AG09309 (cell line): ENCODE data around the gene UBTFL1.
A peak's percentile ranks its signal among the peaks of the same experiment; 100 is the strongest.

Experiments used
- DNase-seq: peaks from one replicate; pipeline ENCODE4 v3.0.0-alpha.2; 2010; ENCODE audit warnings: low read depth
- H3K4me3 ChIP-seq: 2 replicates; pipeline ENCODE4 v1.5.1; 2011; ENCODE audit warnings: mild to moderate bottlenecking, low read depth, low read length, moderate library complexity; ENCODE audit not compliant: control insufficient read depth
- TF ChIP-seq, protein P1 (sequence below): IDR thresholded peaks from 2 replicates; pipeline ENCODE4 v1.5.1; 2011; ENCODE audit warnings: mild to moderate bottlenecking, low read depth, low read length, inconsistent platforms; ENCODE audit not compliant: insufficient read depth, control insufficient read depth; ENCODE audit errors: missing control alignments

Gene UBTFL1

DNA sequence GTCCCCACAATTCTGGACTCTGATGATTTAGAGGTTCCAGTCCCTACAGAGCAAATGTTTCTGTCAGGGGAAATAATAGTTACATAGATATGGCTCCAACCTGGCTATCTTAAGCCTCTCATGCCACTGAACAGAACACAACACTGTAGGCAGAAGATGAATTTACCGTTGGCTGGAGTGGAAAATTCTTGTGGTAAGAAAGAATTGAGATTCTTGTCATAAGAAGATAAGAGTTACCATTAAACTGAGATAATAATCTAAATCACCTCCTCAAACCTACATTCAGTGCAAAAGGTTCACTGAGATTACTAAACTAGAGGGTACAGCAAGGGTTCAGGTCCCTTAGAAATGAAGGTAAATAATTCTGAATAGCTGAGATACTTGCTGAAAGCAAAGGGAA, 38.6 kb downstream of the UBTFL1 start:
- TF ChIP-seq, protein P1, sequence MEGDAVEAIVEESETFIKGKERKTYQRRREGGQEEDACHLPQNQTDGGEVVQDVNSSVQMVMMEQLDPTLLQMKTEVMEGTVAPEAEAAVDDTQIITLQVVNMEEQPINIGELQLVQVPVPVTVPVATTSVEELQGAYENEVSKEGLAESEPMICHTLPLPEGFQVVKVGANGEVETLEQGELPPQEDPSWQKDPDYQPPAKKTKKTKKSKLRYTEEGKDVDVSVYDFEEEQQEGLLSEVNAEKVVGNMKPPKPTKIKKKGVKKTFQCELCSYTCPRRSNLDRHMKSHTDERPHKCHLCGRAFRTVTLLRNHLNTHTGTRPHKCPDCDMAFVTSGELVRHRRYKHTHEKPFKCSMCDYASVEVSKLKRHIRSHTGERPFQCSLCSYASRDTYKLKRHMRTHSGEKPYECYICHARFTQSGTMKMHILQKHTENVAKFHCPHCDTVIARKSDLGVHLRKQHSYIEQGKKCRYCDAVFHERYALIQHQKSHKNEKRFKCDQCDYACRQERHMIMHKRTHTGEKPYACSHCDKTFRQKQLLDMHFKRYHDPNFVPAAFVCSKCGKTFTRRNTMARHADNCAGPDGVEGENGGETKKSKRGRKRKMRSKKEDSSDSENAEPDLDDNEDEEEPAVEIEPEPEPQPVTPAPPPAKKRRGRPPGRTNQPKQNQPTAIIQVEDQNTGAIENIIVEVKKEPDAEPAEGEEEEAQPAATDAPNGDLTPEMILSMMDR, result no peak
- DNase-seq, result no peak
- H3K4me3 ChIP-seq, result no peak overlapping the region

DNA sequence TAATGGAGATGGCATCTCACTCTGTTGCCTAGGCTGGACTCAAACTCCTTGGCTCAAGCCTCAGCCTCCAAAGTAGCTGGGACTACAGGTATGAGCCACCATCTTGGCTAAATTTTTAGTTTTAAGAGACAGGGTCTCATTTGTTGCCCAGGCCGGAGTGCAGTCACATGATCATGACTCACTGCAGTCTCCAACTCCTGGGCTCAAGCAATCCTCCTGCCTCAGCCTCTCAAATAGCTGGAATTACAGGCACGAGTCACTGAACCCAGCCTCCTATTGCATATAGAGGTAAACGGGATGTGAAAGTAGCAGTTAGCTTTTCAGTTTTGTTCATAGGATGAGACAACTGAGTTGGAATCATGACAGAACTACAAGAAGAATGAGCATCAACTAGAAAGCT, 39.2 kb downstream of the UBTFL1 start:
- H3K4me3 ChIP-seq, result no peak overlapping the region
- no peak for DNase-seq
- TF ChIP-seq, protein P1, result no peak

DNA sequence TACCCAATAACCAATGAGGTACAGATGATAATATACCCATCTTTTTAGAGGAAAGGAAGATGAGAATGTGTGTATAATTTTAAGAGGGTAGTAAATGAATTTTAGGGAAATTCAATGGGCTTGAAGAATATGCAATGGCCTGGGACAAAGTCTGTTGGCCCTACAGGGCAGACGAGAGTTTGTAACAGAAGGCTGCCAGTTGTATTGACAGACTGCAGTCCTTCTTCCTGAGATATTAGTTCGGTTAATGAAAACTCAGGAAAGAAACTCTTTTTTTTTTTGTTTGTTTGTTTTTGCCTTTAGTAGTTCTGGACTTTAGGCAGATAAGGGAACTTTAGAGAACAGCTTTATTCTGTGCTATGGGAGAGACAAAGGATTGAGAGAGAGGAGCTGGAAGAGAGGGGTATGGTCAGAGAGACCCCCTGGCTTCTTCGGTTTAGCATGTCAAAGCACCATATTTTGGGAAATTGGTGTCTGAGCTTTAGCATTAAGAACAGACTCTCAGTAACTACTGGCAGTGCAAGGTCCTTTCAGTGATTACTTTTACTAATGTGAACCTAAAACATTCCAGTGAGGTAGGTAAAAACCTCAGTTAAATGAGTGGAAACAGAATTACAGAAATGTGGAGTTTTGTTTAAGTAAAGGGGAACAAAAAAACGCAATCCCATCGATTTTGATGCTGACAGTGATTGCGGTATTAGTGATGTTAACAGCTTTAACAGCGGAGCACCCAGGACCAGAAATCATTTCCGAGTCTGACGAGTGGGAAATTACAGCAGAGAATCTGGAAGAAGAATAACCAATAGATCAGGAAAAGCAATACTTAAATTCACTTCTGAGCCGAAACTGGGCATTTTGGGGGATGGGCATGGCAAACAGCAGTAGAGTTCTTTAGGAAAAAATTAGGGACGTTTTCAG, 48.1 kb downstream of the UBTFL1 start:
- TF ChIP-seq, protein P1, result no peak
- H3K4me3 ChIP-seq, result peak overlapping the region; percentile 51
- DNase-seq, result no peak

DNA sequence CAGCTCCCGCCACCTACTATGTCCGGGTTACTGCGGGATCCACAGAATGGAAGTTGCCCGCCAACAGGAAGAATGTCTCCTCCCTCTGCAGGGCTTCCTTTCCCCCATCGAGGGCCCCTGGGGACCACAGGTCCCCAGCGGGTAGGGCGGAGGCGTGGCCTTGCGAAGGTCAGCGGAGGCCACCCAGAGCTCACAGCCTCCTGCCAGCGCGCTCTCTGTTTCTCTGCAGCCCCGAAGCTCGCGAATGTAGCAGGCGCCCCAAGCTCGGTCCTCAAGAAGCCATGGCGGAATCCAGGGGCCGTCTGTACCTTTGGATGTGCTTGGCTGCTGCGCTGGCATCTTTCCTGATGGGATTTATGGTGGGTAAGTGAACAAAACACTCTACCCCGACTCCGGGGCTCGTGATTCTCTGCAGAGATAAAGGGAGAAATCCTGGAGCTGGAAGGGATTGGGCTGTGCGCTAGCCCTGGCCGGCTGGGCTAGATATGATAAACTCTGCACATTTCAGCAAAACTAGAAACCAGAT, 48.8 kb downstream of the UBTFL1 start, which contains the start of gene NAALAD2:
Gene NAALAD2, plus strand, starts transcription at position 186 of the 526 bp plus-strand sequence. Its CDS starts 96 bp downstream, at position 282.
- DNase-seq, result no peak
- TF ChIP-seq, protein P1, result no peak
- H3K4me3 ChIP-seq, result peak within 1 kb of the TSS; percentile 51

DNA sequence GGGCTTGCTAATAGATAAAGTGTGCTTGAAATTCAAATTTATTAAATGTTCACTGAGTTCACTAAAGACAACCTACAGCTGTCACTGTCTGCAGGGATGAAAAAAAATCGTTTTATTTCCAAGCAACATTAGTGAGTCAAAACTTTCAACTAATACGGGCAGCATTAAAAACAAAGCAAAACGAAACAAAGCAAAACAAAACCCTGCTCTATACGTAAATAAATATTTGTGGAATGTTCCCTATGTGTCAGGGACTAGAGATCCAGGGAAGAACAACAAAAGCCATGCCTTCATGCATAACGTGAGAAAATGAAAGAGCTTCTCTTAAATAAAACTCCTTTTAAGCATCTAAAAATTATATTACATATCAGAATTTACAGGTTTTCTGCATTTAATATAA, 49.3 kb downstream of the UBTFL1 start:
- peak overlapping the region; percentile 51 for H3K4me3 ChIP-seq
- DNase-seq, result no peak
- TF ChIP-seq, protein P1, result no peak
